PC-9 (cell line): ENCODE measurements around the gene MTCL1.

Experiments used
- CTCF ChIP-seq: fragments of 200-600 bp; sonication (generic); conservative IDR thresholded peaks from 2 replicates; pipeline ENCODE4 v1.6.1; 2017; ENCODE audit warnings: mixed run types, antibody characterized with exemption, mild to moderate bottlenecking, moderate library complexity
- EZH2 ChIP-seq: fragments of 200-600 bp; sonication (generic); IDR thresholded peaks from 2 replicates; pipeline ENCODE4 v1.8.0; 2017; ENCODE audit warnings: antibody characterized with exemption, low read depth

- no peak for TF ChIP-seq CTCF
- TF ChIP-seq EZH2 = no peak
Measured at GRCh38 chr18:8787794-8788193, 82.4 kb downstream of the MTCL1 start.
